ENCODE measurements around the gene ANTKMT. TPM values are rescaled to one million over a fixed set of nuclear protein-coding genes. Genes with fewer than 3 reads are reported as not detected.
"Not testable (repeated sequence)": the region's sequence is repeated elsewhere in the genome, so short reads cannot be mapped to it uniquely, and the experiment has no call there.

The ANTKMT gene
- total and polyA plus RNA-seq, 2 donors (not counting 3 experiments of a cell fraction or from before 2014, with no cell fraction given) = 26.1 to 27.9 TPM

- Histone ChIP-seq H3K9ac (replicated peaks; ENCODE audit: extremely low read depth, insufficient read depth, low read length) (no peak overlapping the region), H3K27ac (ENCODE audit: insufficient read depth, low read depth, low read length) (no peak overlapping the region), H3K4me1 (ENCODE audit: control insufficient read depth, extremely low read depth, insufficient read depth, low read length) (no peaks in the 10 kb centered on the region), H3K36me3 (ENCODE audit: control insufficient read depth in 2 of 2, extremely low read depth in 1 of 2, insufficient read depth in 2 of 2, low read length in 2 of 2) (no peaks in the 10 kb centered on the region), H2AFZ (ENCODE audit: low read depth, low read length) (no peak overlapping the region), H3K4me3 (replicated peaks in 1 of 3; ENCODE audit: insufficient read depth in 1 of 3, low read depth in 1 of 3, low read length in 3 of 3) (no peak overlapping the region), H4K20me1 (replicated peaks; ENCODE audit: control insufficient read depth, extremely low read depth, insufficient read depth, low read length) (no peaks in the 10 kb centered on the region), H3K27me3 (ENCODE audit: control insufficient read depth in 2 of 2, insufficient read depth in 2 of 2, low read length in 2 of 2) (peaks cover 4 to 6% of the 10 kb centered on the region in 2 experiments), H3K4me2 (ENCODE audit: insufficient read depth, low read length) (no peak overlapping the region), H3K79me2 (ENCODE audit: control insufficient read depth, insufficient read depth, low read length) (no peaks in the 10 kb centered on the region), H3K9me3 (replicated peaks; ENCODE audit: control insufficient read depth, insufficient read depth, low read length) (no peaks in the 10 kb centered on the region), H3K9me1 (replicated peaks; ENCODE audit: control insufficient read depth, extremely low read depth, insufficient read depth, low read length) (no peaks in the 10 kb centered on the region)
- DNase-seq (ENCODE audit: low read depth, low spot score) (no peak), FAIRE-seq (no peak)
- dilution Hi-C loops (cut with MboI; ENCODE audit: extremely low pct_ligation_motif_present, low sequenced_read_pairs) = no loop called here
- ChIA-PET CTCF (no interaction called here), POLR2A (no interaction called here)
- intact Hi-C loops (cut with micrococcal nuclease) = no loop called here
- TF ChIP-seq, protein P1, sequence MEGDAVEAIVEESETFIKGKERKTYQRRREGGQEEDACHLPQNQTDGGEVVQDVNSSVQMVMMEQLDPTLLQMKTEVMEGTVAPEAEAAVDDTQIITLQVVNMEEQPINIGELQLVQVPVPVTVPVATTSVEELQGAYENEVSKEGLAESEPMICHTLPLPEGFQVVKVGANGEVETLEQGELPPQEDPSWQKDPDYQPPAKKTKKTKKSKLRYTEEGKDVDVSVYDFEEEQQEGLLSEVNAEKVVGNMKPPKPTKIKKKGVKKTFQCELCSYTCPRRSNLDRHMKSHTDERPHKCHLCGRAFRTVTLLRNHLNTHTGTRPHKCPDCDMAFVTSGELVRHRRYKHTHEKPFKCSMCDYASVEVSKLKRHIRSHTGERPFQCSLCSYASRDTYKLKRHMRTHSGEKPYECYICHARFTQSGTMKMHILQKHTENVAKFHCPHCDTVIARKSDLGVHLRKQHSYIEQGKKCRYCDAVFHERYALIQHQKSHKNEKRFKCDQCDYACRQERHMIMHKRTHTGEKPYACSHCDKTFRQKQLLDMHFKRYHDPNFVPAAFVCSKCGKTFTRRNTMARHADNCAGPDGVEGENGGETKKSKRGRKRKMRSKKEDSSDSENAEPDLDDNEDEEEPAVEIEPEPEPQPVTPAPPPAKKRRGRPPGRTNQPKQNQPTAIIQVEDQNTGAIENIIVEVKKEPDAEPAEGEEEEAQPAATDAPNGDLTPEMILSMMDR (IDR thresholded peaks at IDR 0.05; ENCODE audit: extremely low read depth in 1 of 2, insufficient read depth in 1 of 2, low read depth in 1 of 2, low read length in 2 of 2) = no peak
- peak; percentile 19 for TF ChIP-seq EZH2 (IDR thresholded peaks at IDR 0.05; ENCODE audit: borderline replicate concordance, low read depth, low read length, severe bottlenecking)
- no TSS peak for BruUV-seq (replicated peaks)
Measured at GRCh38 chr16:752007-752312, 31.0 kb downstream of the ANTKMT start.

- dilution Hi-C loops (cut with MboI; ENCODE audit: extremely low pct_ligation_motif_present, low sequenced_read_pairs); DNase-seq (ENCODE audit: low read depth, low spot score); FAIRE-seq; H3K27ac ChIP-seq (ENCODE audit: insufficient read depth, low read depth, low read length); H3K9ac ChIP-seq (replicated peaks; ENCODE audit: extremely low read depth, insufficient read depth, low read length); H3K79me2 ChIP-seq (ENCODE audit: control insufficient read depth, insufficient read depth, low read length); H3K4me1 ChIP-seq (ENCODE audit: control insufficient read depth, extremely low read depth, insufficient read depth, low read length); H4K20me1 ChIP-seq (replicated peaks; ENCODE audit: control insufficient read depth, extremely low read depth, insufficient read depth, low read length); intact Hi-C loops (cut with micrococcal nuclease); POLR2A ChIA-PET; H3K27me3 ChIP-seq (ENCODE audit: control insufficient read depth in 2 of 2, insufficient read depth in 2 of 2, low read length in 2 of 2); H3K36me3 ChIP-seq (ENCODE audit: control insufficient read depth in 2 of 2, extremely low read depth in 1 of 2, insufficient read depth in 2 of 2, low read length in 2 of 2); H3K9me1 ChIP-seq (replicated peaks; ENCODE audit: control insufficient read depth, extremely low read depth, insufficient read depth, low read length); CTCF ChIA-PET; H3K4me2 ChIP-seq (ENCODE audit: insufficient read depth, low read length); H3K4me3 ChIP-seq (replicated peaks in 1 of 3; ENCODE audit: insufficient read depth in 1 of 3, low read depth in 1 of 3, low read length in 3 of 3); BruUV-seq (replicated peaks); H2AFZ ChIP-seq (ENCODE audit: low read depth, low read length); H3K9me3 ChIP-seq (replicated peaks; ENCODE audit: control insufficient read depth, insufficient read depth, low read length): not testable (repeated sequence)
Measured at GRCh38 chr16:754121-754607, 33.2 kb downstream of the ANTKMT start.

Measured in endothelial cell of umbilical vein (primary cell).